H9 (cell line): Measurements from ENCODE around the gene JUP. TPM values are rescaled to one million over a fixed set of nuclear protein-coding genes. Genes with fewer than 3 reads are reported as not detected.

Source experiments
- DNase-seq: peaks from one replicate; pipeline ENCODE4 v3.0.0-alpha.2; 2017
- H2AFZ ChIP-seq: one replicate; pipeline ENCODE4 v1.6.1; 2013; ENCODE audit warnings: mild to moderate bottlenecking, low read length, control low read depth, moderate library complexity
- H2AK5ac ChIP-seq: 2 replicates; pipeline ENCODE4 v1.6.1; 2013; ENCODE audit warnings: low read length, control low read depth, mixed read lengths; ENCODE audit not compliant: insufficient read length
- H2BK120ac ChIP-seq: one replicate; pipeline ENCODE4 v1.6.1; 2013; ENCODE audit warnings: low read depth, mild to moderate bottlenecking, low read length, control low read depth, inconsistent platforms; ENCODE audit not compliant: poor library complexity, severe bottlenecking
- H2BK12ac ChIP-seq: 2 replicates; pipeline ENCODE4 v1.6.1; 2013; ENCODE audit warnings: low read length, control low read depth, mixed read lengths, low read depth; ENCODE audit not compliant: insufficient read length
- H2BK15ac ChIP-seq: 2 replicates; pipeline ENCODE4 v1.6.1; 2013; ENCODE audit warnings: low read depth, low read length, control low read depth
- H2BK20ac ChIP-seq: one replicate; pipeline ENCODE4 v1.6.1; 2013; ENCODE audit warnings: low read depth, mild to moderate bottlenecking, low read length, control low read depth, inconsistent platforms; ENCODE audit not compliant: poor library complexity, severe bottlenecking
- H2BK5ac ChIP-seq: 2 replicates; pipeline ENCODE4 v1.6.1; 2013; ENCODE audit warnings: low read length, control low read depth, mixed read lengths; ENCODE audit not compliant: insufficient read length
- H3K14ac ChIP-seq: 2 replicates; pipeline ENCODE4 v1.6.1; 2013; ENCODE audit warnings: low read length, control low read depth; ENCODE audit not compliant: insufficient read depth
- H3K18ac ChIP-seq: 2 replicates; pipeline ENCODE4 v1.6.1; 2013; ENCODE audit warnings: low read depth, mild to moderate bottlenecking, mixed read lengths, low read length, control low read depth; ENCODE audit not compliant: insufficient read length
- H3K23ac ChIP-seq: 2 replicates; pipeline ENCODE4 v1.6.1; 2013; ENCODE audit warnings: low read length, control low read depth, mixed read lengths, low read depth; ENCODE audit not compliant: insufficient read length
- H3K23me2 ChIP-seq: 2 replicates; pipeline ENCODE4 v1.6.1; 2013; ENCODE audit warnings: low read depth, mild to moderate bottlenecking, mixed read lengths, low read length, control low read depth; ENCODE audit not compliant: insufficient read length, poor library complexity, severe bottlenecking
- H3K27ac ChIP-seq: 2 replicates; pipeline ENCODE4 v1.5.1; 2013; ENCODE audit warnings: low read length, control low read depth, mixed read lengths, low read depth; ENCODE audit not compliant: insufficient read length
- H3K27me3 ChIP-seq: 2 replicates; pipeline ENCODE4 v1.6.1; 2013; ENCODE audit warnings: low read length, control low read depth, inconsistent platforms; ENCODE audit not compliant: insufficient read depth
- H3K4ac ChIP-seq: 2 replicates; pipeline ENCODE4 v1.6.1; 2013; ENCODE audit warnings: low read depth, mild to moderate bottlenecking, control low read depth, inconsistent platforms, low read length, moderate library complexity
- H3K4me1 ChIP-seq: 2 replicates; pipeline ENCODE4 v1.6.1; 2013; ENCODE audit warnings: low read length, control low read depth, inconsistent platforms; ENCODE audit not compliant: insufficient read depth
- H3K4me2 ChIP-seq: 2 replicates; pipeline ENCODE4 v1.6.1; 2013; ENCODE audit warnings: low read length, control low read depth, mixed read lengths; ENCODE audit not compliant: insufficient read length, insufficient read depth
- H3K56ac ChIP-seq: 2 replicates; pipeline ENCODE4 v1.6.1; 2013; ENCODE audit warnings: low read depth, mild to moderate bottlenecking, mixed read lengths, low read length, control low read depth; ENCODE audit not compliant: insufficient read length
- H3K79me1 ChIP-seq: 2 replicates; pipeline ENCODE4 v1.6.1; 2013; ENCODE audit warnings: low read depth, mild to moderate bottlenecking, moderate library complexity, low read length, control low read depth, inconsistent platforms; ENCODE audit not compliant: insufficient read depth, poor library complexity, severe bottlenecking
- H3K79me2 ChIP-seq: 2 replicates; pipeline ENCODE4 v1.6.1; 2013; ENCODE audit warnings: low read length, control low read depth, inconsistent platforms; ENCODE audit not compliant: insufficient read depth
- H3K9ac ChIP-seq: 2 replicates; pipeline ENCODE4 v1.6.1; 2013; ENCODE audit warnings: low read length, control low read depth, mixed read lengths; ENCODE audit not compliant: insufficient read length; ENCODE audit errors: extremely low read depth
- H3K9me3 ChIP-seq: one replicate; pipeline ENCODE4 v1.6.1; 2013; ENCODE audit warnings: low read depth, low read length, inconsistent platforms; ENCODE audit not compliant: control insufficient read depth
- H3T11ph ChIP-seq: one replicate; pipeline ENCODE4 v1.6.1; 2013; ENCODE audit warnings: mild to moderate bottlenecking, low read length, control low read depth, inconsistent platforms
- H4K20me1 ChIP-seq: one replicate; pipeline ENCODE4 v1.6.1; 2013; ENCODE audit not compliant: control insufficient read depth, insufficient read length, insufficient read depth
- H4K5ac ChIP-seq: 2 replicates; pipeline ENCODE4 v1.6.1; 2013; ENCODE audit warnings: low read depth, mild to moderate bottlenecking, mixed read lengths, low read length, control low read depth; ENCODE audit not compliant: insufficient read length
- H4K8ac ChIP-seq: replicated peaks from 2 replicates; pipeline ENCODE4 v1.6.1; 2013; ENCODE audit warnings: low read length, control low read depth, mixed read lengths, low read depth; ENCODE audit not compliant: insufficient read length
- H4K91ac ChIP-seq: 2 replicates; pipeline ENCODE4 v1.6.1; 2013; ENCODE audit warnings: low read depth, mild to moderate bottlenecking, moderate library complexity, mixed read lengths, low read length, control low read depth; ENCODE audit not compliant: insufficient read length
- H3K27ac Mint-ChIP-seq, 3 experiments: 2 replicates in 2 of 3; 3 replicates in 1 of 3; pipeline ENCODE4 v1.8.0; 2020 to 2021; ENCODE audit warnings: mixed read lengths in 3 of 3, mild to moderate bottlenecking in 1 of 3, moderate library complexity in 1 of 3
- H3K27me3 Mint-ChIP-seq: 2 replicates; pipeline ENCODE4 v1.8.0; 2021; ENCODE audit warnings: low read depth, mild to moderate bottlenecking, moderate library complexity, mixed read lengths
- H3K36me3 Mint-ChIP-seq, 3 experiments: 2 replicates in 2 of 3; 3 replicates in 1 of 3; pipeline ENCODE4 v1.8.0; 2020 to 2021; ENCODE audit warnings: low read depth in 3 of 3, mixed read lengths in 3 of 3; ENCODE audit not compliant: insufficient read depth in 1 of 3
- H3K4me1 Mint-ChIP-seq, 2 experiments: 2 replicates each; pipeline ENCODE4 v1.8.0; 2020; ENCODE audit warnings: mixed read lengths in 2 of 2
- H3K4me3 Mint-ChIP-seq, 2 experiments: 2 replicates in 1 of 2; 3 replicates in 1 of 2; pipeline ENCODE4 v1.8.0; 2020 to 2021; ENCODE audit warnings: mild to moderate bottlenecking in 2 of 2, mixed read lengths in 2 of 2, moderate library complexity in 1 of 2
- H3K9me3 Mint-ChIP-seq, 2 experiments: 2 replicates in 1 of 2; 3 replicates in 1 of 2; pipeline ENCODE4 v1.8.0; 2020; ENCODE audit warnings: mild to moderate bottlenecking in 2 of 2, mixed read lengths in 2 of 2, moderate library complexity in 1 of 2
- total RNA-seq: library from RNA; stranded (reverse); gene quantifications from 2 replicates; pipeline ENCODE4 v1.2.1, GENCODE V29; 2021
- TF ChIP-seq, protein P1 (sequence below): fragments of 200-600 bp; sonication (generic); conservative IDR thresholded peaks from 3 replicates; pipeline ENCODE4 v1.8.0; 2021; ENCODE audit warnings: antibody characterized with exemption, mild to moderate bottlenecking

Gene JUP
- total RNA-seq, 1 experiment from 2014 or later = 90.1 TPM

DNA sequence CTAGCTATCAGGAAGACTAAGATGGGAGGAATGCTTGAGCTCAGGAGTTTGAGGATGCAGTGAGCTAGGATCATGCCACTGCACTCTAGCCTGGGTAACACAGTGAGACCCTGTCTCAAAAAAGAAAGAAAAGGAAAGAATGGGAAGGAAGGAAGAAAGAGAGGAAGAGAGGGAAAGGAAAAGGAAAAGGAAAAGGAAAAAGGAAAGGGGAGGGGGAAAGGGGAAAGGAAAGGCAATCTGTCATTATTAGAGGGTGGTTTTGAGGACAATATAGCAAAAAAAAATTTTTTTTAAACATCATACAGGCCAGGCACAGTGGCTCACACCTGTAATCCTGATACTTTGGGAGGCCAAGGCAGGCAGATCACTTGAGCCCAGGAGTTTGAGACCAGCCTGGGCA lies 20.4 kb downstream of the JUP start:
- Histone ChIP-seq H3K79me1 (no peaks in the 10 kb centered on the region), H2AFZ (no peak overlapping the region), H3K27ac (no peak overlapping the region), H3K4me1 (no peaks in the 10 kb centered on the region), H3K14ac (no peak overlapping the region), H3K23ac (no peak overlapping the region), H2BK5ac (no peak overlapping the region), H3T11ph (no peak overlapping the region), H3K9me3 (no peaks in the 10 kb centered on the region), H3K9ac (no peak overlapping the region), H3K56ac (no peak overlapping the region), H2BK15ac (no peak overlapping the region), H4K8ac (no peak overlapping the region), H3K4me2 (no peak overlapping the region), H3K23me2 (no peaks in the 10 kb centered on the region), H3K18ac (no peak overlapping the region), H2BK12ac (no peak overlapping the region), H4K20me1 (no peaks in the 10 kb centered on the region), H3K27me3 (no peaks in the 10 kb centered on the region), H2BK120ac (no peak overlapping the region), H3K4ac (no peak overlapping the region), H2AK5ac (no peak overlapping the region), H4K91ac (no peak overlapping the region), H4K5ac (no peak overlapping the region), H3K79me2 (no peaks in the 10 kb centered on the region), H2BK20ac (no peak overlapping the region)
- no peak for DNase-seq
- Mint-ChIP-seq H3K9me3 (no peaks in the 10 kb centered on the region), H3K4me1 (no peaks in the 10 kb centered on the region), H3K27ac (no peak overlapping the region), H3K4me3 (no peak overlapping the region), H3K36me3 (peaks cover 52 to 90% (median 87%) of the 10 kb centered on the region in 3 experiments), H3K27me3 (no peaks in the 10 kb centered on the region)
- TF ChIP-seq, protein P1, sequence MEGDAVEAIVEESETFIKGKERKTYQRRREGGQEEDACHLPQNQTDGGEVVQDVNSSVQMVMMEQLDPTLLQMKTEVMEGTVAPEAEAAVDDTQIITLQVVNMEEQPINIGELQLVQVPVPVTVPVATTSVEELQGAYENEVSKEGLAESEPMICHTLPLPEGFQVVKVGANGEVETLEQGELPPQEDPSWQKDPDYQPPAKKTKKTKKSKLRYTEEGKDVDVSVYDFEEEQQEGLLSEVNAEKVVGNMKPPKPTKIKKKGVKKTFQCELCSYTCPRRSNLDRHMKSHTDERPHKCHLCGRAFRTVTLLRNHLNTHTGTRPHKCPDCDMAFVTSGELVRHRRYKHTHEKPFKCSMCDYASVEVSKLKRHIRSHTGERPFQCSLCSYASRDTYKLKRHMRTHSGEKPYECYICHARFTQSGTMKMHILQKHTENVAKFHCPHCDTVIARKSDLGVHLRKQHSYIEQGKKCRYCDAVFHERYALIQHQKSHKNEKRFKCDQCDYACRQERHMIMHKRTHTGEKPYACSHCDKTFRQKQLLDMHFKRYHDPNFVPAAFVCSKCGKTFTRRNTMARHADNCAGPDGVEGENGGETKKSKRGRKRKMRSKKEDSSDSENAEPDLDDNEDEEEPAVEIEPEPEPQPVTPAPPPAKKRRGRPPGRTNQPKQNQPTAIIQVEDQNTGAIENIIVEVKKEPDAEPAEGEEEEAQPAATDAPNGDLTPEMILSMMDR = no peak
